IMR-90 (cell line): ENCODE measurements around the gene CAPN5. TPM values are rescaled to one million over a fixed set of nuclear protein-coding genes. Genes with fewer than 3 reads are reported as not detected.

Experiments
- ATAC-seq: fragments of 200-7000 bp; cut with Tn5 transposase; 2 replicates; pipeline ENCODE4 v1.9.1; 2020; ENCODE audit warnings: low read depth, mild to moderate bottlenecking, moderate library complexity
- BruUV-seq: library from RNA; stranded (reverse); fragments of 400-500 nt; replicated peaks from 2 replicates; lab custom pipeline; 2021; lab: Mats Ljungman, UMichigan
- CTCF ChIA-PET: fragments of 300-600 bp; formaldehyde crosslinking; extraction: SDS; loops from one replicate; lab custom pipeline; 2021; ENCODE audit warnings: antibody characterized with exemption; lab: Yijun Ruan, JAX
- POLR2A ChIA-PET: fragments of 300-600 bp; sonication (Branson Sonifier 250); formaldehyde crosslinking; loops from one replicate; lab custom pipeline; 2022; ENCODE audit warnings: antibody characterized with exemption; ENCODE audit not compliant: unreplicated experiment; lab: Charles Lee
- DNase-seq: peaks from one replicate; pipeline ENCODE4 v3.0.0; 2013
- H2AFZ ChIP-seq: replicated peaks from 2 replicates; pipeline ENCODE3; 2013; ENCODE audit warnings: low read length, mild to moderate bottlenecking; ENCODE audit not compliant: poor library complexity
- H2AK5ac ChIP-seq: 2 replicates; pipeline ENCODE4 v1.6.1; 2013; ENCODE audit warnings: low read depth, low read length, inconsistent platforms
- H2AK9ac ChIP-seq: replicated peaks from 2 replicates; pipeline ENCODE3; 2013; ENCODE audit warnings: mild to moderate bottlenecking, low read depth, low read length, moderate library complexity; ENCODE audit not compliant: poor library complexity
- H2BK120ac ChIP-seq: 2 replicates; pipeline ENCODE4 v1.6.1; 2013; ENCODE audit warnings: low read depth, low read length, inconsistent platforms
- H2BK15ac ChIP-seq: 3 replicates; pipeline ENCODE4 v1.6.1; 2013; ENCODE audit warnings: low read depth, low read length, inconsistent platforms
- H2BK20ac ChIP-seq: 2 replicates; pipeline ENCODE4 v1.6.1; 2013; ENCODE audit warnings: low read depth, mild to moderate bottlenecking, inconsistent platforms, low read length, moderate library complexity
- H2BK5ac ChIP-seq: 2 replicates; pipeline ENCODE4 v1.6.1; 2013; ENCODE audit warnings: mild to moderate bottlenecking, low read depth, low read length, inconsistent platforms; ENCODE audit not compliant: poor library complexity, severe bottlenecking
- H3K14ac ChIP-seq: replicated peaks from 2 replicates; pipeline ENCODE4 v1.6.1; 2013; ENCODE audit warnings: low read depth, low read length, inconsistent platforms
- H3K18ac ChIP-seq: 2 replicates; pipeline ENCODE4 v1.6.1; 2013; ENCODE audit warnings: low read depth, low read length, control low read depth
- H3K23ac ChIP-seq: 2 replicates; pipeline ENCODE4 v1.6.1; 2013; ENCODE audit warnings: low read depth, low read length, inconsistent platforms
- H3K27ac ChIP-seq: 2 replicates; pipeline ENCODE4 v1.5.1; 2013; ENCODE audit warnings: mild to moderate bottlenecking, control low read depth, low read length; ENCODE audit not compliant: insufficient read depth
- H3K27me3 ChIP-seq: 2 replicates; pipeline ENCODE4 v1.6.1; 2013; ENCODE audit warnings: low read length; ENCODE audit not compliant: control insufficient read depth, insufficient read depth
- H3K36me3 ChIP-seq: 2 replicates; pipeline ENCODE4 v1.6.1; 2013; ENCODE audit warnings: low read length, mixed read lengths; ENCODE audit not compliant: control insufficient read depth, insufficient read depth
- H3K4ac ChIP-seq: 2 replicates; pipeline ENCODE4 v1.6.1; 2013; ENCODE audit warnings: low read depth, low read length, inconsistent platforms
- H3K4me1 ChIP-seq: 2 replicates; pipeline ENCODE4 v1.6.1; 2013; ENCODE audit warnings: low read length, mixed read lengths; ENCODE audit not compliant: control insufficient read depth, insufficient read depth
- H3K4me2 ChIP-seq: 2 replicates; pipeline ENCODE4 v1.6.1; 2013; ENCODE audit warnings: low read depth, mild to moderate bottlenecking, control low read depth, low read length, moderate library complexity
- H3K4me3 ChIP-seq: 2 replicates; pipeline ENCODE4 v1.5.1; 2013; ENCODE audit warnings: low read depth, mild to moderate bottlenecking, control low read depth, low read length, moderate library complexity; ENCODE audit not compliant: insufficient read depth
- H3K56ac ChIP-seq: 2 replicates; pipeline ENCODE4 v1.6.1; 2013; ENCODE audit warnings: low read length, inconsistent platforms; ENCODE audit not compliant: insufficient read depth; ENCODE audit errors: extremely low read depth
- H3K79me1 ChIP-seq, 2 experiments: 2 replicates each; pipeline ENCODE4 v1.6.1; 2013; ENCODE audit warnings: low read length in 2 of 2, inconsistent platforms in 1 of 2, low read depth in 1 of 2
- H3K9ac ChIP-seq: 2 replicates; pipeline ENCODE4 v1.6.1; 2013; ENCODE audit warnings: low read depth, low read length, control low read depth
- H3K9me1 ChIP-seq: 2 replicates; pipeline ENCODE4 v1.6.1; 2013; ENCODE audit warnings: low read length, inconsistent platforms; ENCODE audit not compliant: insufficient read depth
- H3K9me3 ChIP-seq: 2 replicates; pipeline ENCODE4 v1.6.1; 2013; ENCODE audit warnings: low read length; ENCODE audit not compliant: control insufficient read depth, insufficient read depth
- H4K20me1 ChIP-seq: 2 replicates; pipeline ENCODE4 v1.6.1; 2013; ENCODE audit warnings: low read length, inconsistent platforms; ENCODE audit not compliant: insufficient read depth
- H4K5ac ChIP-seq: 2 replicates; pipeline ENCODE4 v1.6.1; 2013; ENCODE audit warnings: mild to moderate bottlenecking, low read depth, low read length, control low read depth
- H4K8ac ChIP-seq, 2 experiments: 2 replicates each; pipeline ENCODE4 v1.6.1; 2013; ENCODE audit warnings: low read depth in 2 of 2, low read length in 2 of 2, control low read depth in 1 of 2, inconsistent platforms in 1 of 2
- H4K91ac ChIP-seq: 2 replicates; pipeline ENCODE4 v1.6.1; 2013; ENCODE audit warnings: low read depth, low read length, inconsistent platforms; ENCODE audit not compliant: insufficient read depth
- BHLHE40 ChIP-seq: fragments of 150-350 bp; IDR thresholded peaks from 2 replicates; pipeline ENCODE4 v1.6.1; 2016; ENCODE audit warnings: mild to moderate bottlenecking, low read depth, low read length
- CEBPB ChIP-seq: IDR thresholded peaks from 2 replicates; pipeline ENCODE4 v1.6.1; 2012; ENCODE audit warnings: low read depth, low read length, improper control_type of control experiment
- CTCF ChIP-seq: conservative IDR thresholded peaks from 2 replicates; pipeline ENCODE4 v1.5.1; 2012; ENCODE audit warnings: mild to moderate bottlenecking, low read depth, low read length, improper control_type of control experiment
- ELK1 ChIP-seq: fragments of 150-350 bp; IDR thresholded peaks from 2 replicates; pipeline ENCODE4 v1.6.1; 2016; ENCODE audit warnings: low read depth, mild to moderate bottlenecking, low read length, moderate library complexity, borderline replicate concordance
- FOS ChIP-seq: fragments of 150-350 bp; IDR thresholded peaks from 2 replicates; pipeline ENCODE4 v1.6.1; 2016; ENCODE audit warnings: low read depth, low read length
- MAZ ChIP-seq: IDR thresholded peaks from 2 replicates; pipeline ENCODE4 v1.6.1; 2012; ENCODE audit warnings: low read depth, mild to moderate bottlenecking, low read length, improper control_type of control experiment, moderate library complexity, borderline replicate concordance
- NFE2L2 ChIP-seq: fragments of 150-350 bp; IDR thresholded peaks from 2 replicates; pipeline ENCODE4 v1.6.1; 2016; ENCODE audit warnings: low read depth, mild to moderate bottlenecking, low read length
- POLR2A ChIP-seq: IDR thresholded peaks from 2 replicates; pipeline ENCODE4 v1.6.1; 2012; ENCODE audit warnings: mild to moderate bottlenecking, low read depth, low read length
- RCOR1 ChIP-seq: IDR thresholded peaks from 2 replicates; pipeline ENCODE4 v1.6.1; 2012; ENCODE audit warnings: mild to moderate bottlenecking, low read length, improper control_type of control experiment; ENCODE audit not compliant: insufficient replicate concordance
- RFX5 ChIP-seq: IDR thresholded peaks from 2 replicates; pipeline ENCODE4 v1.8.0; 2012; ENCODE audit warnings: low read depth, mild to moderate bottlenecking, low read length, moderate library complexity
- SMC3 ChIP-seq: fragments of 150-350 bp; IDR thresholded peaks from 2 replicates; pipeline ENCODE4 v1.6.1; 2016; ENCODE audit warnings: low read depth, mild to moderate bottlenecking, antibody characterized with exemption, low read length, moderate library complexity
- USF2 ChIP-seq: fragments of 150-350 bp; IDR thresholded peaks from 2 replicates; pipeline ENCODE4 v1.6.1; 2017; ENCODE audit warnings: mild to moderate bottlenecking, antibody characterized with exemption, low read length, low read depth
- WGBS, 2 experiments: methylation state at CpG; one replicate each; pipeline versions ENCODE4 v1.1.5 to v1.1.7; 2013; ENCODE audit warnings: missing lambda C conversion rate in 2 of 2; ENCODE audit not compliant: insufficient read length in 1 of 2; ENCODE audit errors: extremely low coverage in 2 of 2; 5-methylcytosine and 5-hydroxymethylcytosine counted together
- dilution Hi-C: fragments of 300-500 bp; cut with HindIII; formaldehyde crosslinking; loops from one replicate; pipeline ENCODE4 v1.14.3; 2018; ENCODE audit warnings: low sequenced_read_pairs; ENCODE audit not compliant: unreplicated experiment
- in situ Hi-C: fragments of 300-500 bp; cut with MboI; formaldehyde crosslinking; loops from 3 replicates; pipeline ENCODE4 v1.14.3; 2019; ENCODE audit warnings: low sequenced_read_pairs, inconsistent platforms, mixed read lengths
- intact Hi-C: fragments of 100-400 bp; cut with micrococcal nuclease; formaldehyde crosslinking; loops from 2 replicates; pipeline ENCODE4 v1.10.0; 2022
- polyA plus RNA-seq, 3 experiments: library from polyadenylated mRNA; depleted of rRNA; stranded (reverse); fragments of >200 nt; gene quantifications; 2 replicates each; pipeline ENCODE4 v1.2.3, GENCODE V29; 2012; ENCODE audit warnings: low replicate concordance in 1 of 3
- total RNA-seq: library from RNA; depleted of rRNA; stranded (reverse); fragments of >200 nt; gene quantifications from 2 replicates; pipeline ENCODE4 v1.2.3, GENCODE V29; 2012

Gene CAPN5
- total and polyA plus RNA-seq, 2 of the 4 experiments (the other 2 are of a cell fraction), result 8.1 to 24.0 TPM

GRCh38 chr11:77143405-77144020 is 76.7 kb downstream of the CAPN5 start (continued):
- no peak for TF ChIP-seq BHLHE40
- TF ChIP-seq SMC3, result no peak
- TF ChIP-seq MAZ, result no peak
- no peak for TF ChIP-seq POLR2A
- TF ChIP-seq RFX5, result no peak
- no peak for TF ChIP-seq NFE2L2

GRCh38 chr11:77144196-77144856 is 77.6 kb downstream of the CAPN5 start:
- Histone ChIP-seq H2AFZ (no peak overlapping the region), H3K79me1 (no peaks in the 10 kb centered on the region), H4K91ac (no peak overlapping the region), H4K20me1 (no peaks in the 10 kb centered on the region), H2BK20ac (no peak overlapping the region), H3K27me3 (peaks cover 38% of the 10 kb centered on the region), H3K36me3 (no peaks in the 10 kb centered on the region), H3K27ac (no peak overlapping the region), H3K4me2 (no peak overlapping the region), H2BK15ac (no peak overlapping the region), H3K56ac (no peak overlapping the region; the same call in 1 of the 2 replicates), H2AK5ac (no peak overlapping the region), H3K9me1 (no peaks in the 10 kb centered on the region; the same call in 1 of the 2 replicates), H2BK5ac (no peak overlapping the region), H2AK9ac (peak overlapping the region; percentile 19), H3K4ac (no peak overlapping the region), H3K9me3 (no peaks in the 10 kb centered on the region), H3K18ac (no peak overlapping the region), H3K4me3 (no peak overlapping the region), H3K23ac (no peak overlapping the region), H4K5ac (no peak overlapping the region), H3K4me1 (no peaks in the 10 kb centered on the region), H2BK120ac (no peak overlapping the region), H3K9ac (no peak overlapping the region), H4K8ac (no peak overlapping the region), H3K14ac (no peak overlapping the region)
- no peak for DNase-seq
- intact Hi-C loops, result no loop called here
- whole genome bisulfite sequencing, 2 experiments, result no CpG with 5 or more reads among the region's 9 CpGs
- in situ Hi-C loops, result no loop called here
- BruUV-seq, result no TSS peak
- dilution Hi-C loops, result no loop called here
- ATAC-seq, result no peak
- ChIA-PET POLR2A (no interaction called here), CTCF (no interaction called here)
- TF ChIP-seq MAZ (no peak), RFX5 (no peak), USF2 (no peak), FOS (no peak), RCOR1 (no peak), ELK1 (no peak), CEBPB (no peak), CTCF (no peak)
